ENCODE measurements around the gene S1PR1. TPM values are rescaled to one million over a fixed set of nuclear protein-coding genes. Genes with fewer than 3 reads are reported as not detected.

S1PR1 gene
- total and polyA plus RNA-seq, 10 donors: 42.5 to 219 (median 122) TPM

DNA sequence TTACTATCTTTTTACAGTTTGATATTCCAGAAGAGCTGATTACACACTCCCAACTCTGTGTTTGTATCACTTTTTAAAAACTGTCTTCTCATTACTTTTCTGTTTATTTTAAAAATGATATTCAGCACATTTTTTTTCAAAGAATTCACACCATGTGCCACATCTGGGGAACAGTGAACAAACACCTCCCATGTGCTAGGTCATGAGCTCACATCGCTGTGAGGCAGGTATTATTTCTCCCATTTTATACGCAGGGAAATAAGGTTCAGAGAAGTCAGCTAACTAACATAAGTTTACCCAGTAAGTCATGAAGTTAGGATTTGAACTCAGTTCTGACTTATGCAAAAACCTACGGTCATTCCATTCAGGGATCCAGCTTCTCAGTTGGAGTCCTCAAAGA, 44.9 kb downstream of the S1PR1 start:
- 83 to 94% (median 89%) methylated on average over 3 of the region's 3 CpGs for WGBS, 5 donors
- peaks cover 0 to 4% (median 0%) of the 10 kb centered on the region in 8 donors for H3K9me3 ChIP-seq
- peak overlapping the region in 2 of 8 donors; percentile 28 to 52 for H3K27ac ChIP-seq
- no peak for DNase-seq
- H3K4me3 ChIP-seq: no peak overlapping the region
- H3K4me1 ChIP-seq: peaks cover 4 to 68% (median 12%) of the 10 kb centered on the region in 6 donors
- H3K27me3 ChIP-seq (replicated peaks in 1 of 7): no peaks in the 10 kb centered on the region
- TF ChIP-seq POLR2AphosphoS5 (IDR thresholded peaks at IDR 0.05): no peak
- TF ChIP-seq CTCF (IDR thresholded peaks at IDR 0.05 in 8 of 11, conservative IDR thresholded peaks at IDR 0.05 in 3 of 11): no peak
- no peak for TF ChIP-seq POLR2A (IDR thresholded peaks at IDR 0.05)
- intact Hi-C loops (cut with DNase I; ENCODE audit: low total_unique reads): loop anchor here (5.0 kb wide), 1 partner anchor 354 kb away; no protein-coding TSS in a partner anchor
- H3K36me3 ChIP-seq: no peaks in the 10 kb centered on the region

- Histone ChIP-seq H3K36me3 (no peaks in the 10 kb centered on the region), H3K4me1 (peaks cover 4 to 61% (median 11%) of the 10 kb centered on the region in 6 donors)
- intact Hi-C loops (cut with DNase I; ENCODE audit: low total_unique reads): loop anchor here (5.0 kb wide), 1 partner anchor 355 kb away; no protein-coding TSS in a partner anchor
These were observed 45.7 kb downstream of the S1PR1 start for GRCh38 chr1:101282314-101283038.

DNA sequence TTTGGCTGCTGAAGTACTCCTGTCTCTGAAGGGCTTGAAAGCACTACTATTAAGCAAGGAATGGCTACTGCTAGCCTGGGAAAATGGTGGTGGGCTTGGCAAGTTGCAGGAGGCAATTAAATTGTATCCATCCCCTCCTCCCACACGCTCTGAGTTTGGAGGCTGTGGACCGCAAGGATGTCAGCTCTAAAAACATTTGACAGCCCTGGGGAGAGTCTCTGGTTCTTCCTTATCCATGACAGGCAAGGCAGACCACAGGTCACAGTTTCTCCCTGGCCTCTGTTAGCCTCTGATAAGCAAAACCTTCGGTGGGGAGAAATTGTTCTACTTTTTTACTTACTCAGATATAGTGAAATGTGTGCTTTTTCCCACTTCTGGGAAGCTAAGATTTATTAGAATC, 46.6 kb downstream of the S1PR1 start:
- no peaks in the 10 kb centered on the region for H3K36me3 ChIP-seq
- no peaks in the 10 kb centered on the region for H3K27me3 ChIP-seq (replicated peaks in 1 of 7)
- 46 to 59% (median 49%) methylated on average over 3 of the region's 3 CpGs for WGBS, 5 donors
- TF ChIP-seq POLR2AphosphoS5 (IDR thresholded peaks at IDR 0.05): no peak
- no peak for TF ChIP-seq POLR2A (IDR thresholded peaks at IDR 0.05)
- TF ChIP-seq CTCF (IDR thresholded peaks at IDR 0.05 in 8 of 11, conservative IDR thresholded peaks at IDR 0.05 in 3 of 11): no peak
- no peak overlapping the region for H3K4me3 ChIP-seq
- peaks cover 0 to 4% (median 0%) of the 10 kb centered on the region in 8 donors for H3K9me3 ChIP-seq
- intact Hi-C loops (cut with DNase I; ENCODE audit: low total_unique reads): loop anchor here (5.0 kb wide), 1 partner anchor 356 kb away; no protein-coding TSS in a partner anchor
- no peak for DNase-seq
- peaks cover 7 to 60% (median 16%) of the 10 kb centered on the region in 6 donors for H3K4me1 ChIP-seq
- H3K27ac ChIP-seq: peak overlapping the region in 7 of 8 donors; percentile 6 to 79 (median 44)

More at GRCh38 chr1:101282314-101283038, 45.7 kb downstream of the S1PR1 start:
- no peak overlapping the region for H3K4me3 ChIP-seq
- TF ChIP-seq POLR2A (IDR thresholded peaks at IDR 0.05): no peak
- no peak for TF ChIP-seq CTCF (IDR thresholded peaks at IDR 0.05 in 8 of 11, conservative IDR thresholded peaks at IDR 0.05 in 3 of 11)
- TF ChIP-seq POLR2AphosphoS5 (IDR thresholded peaks at IDR 0.05): no peak
- H3K27me3 ChIP-seq (replicated peaks in 1 of 7): no peaks in the 10 kb centered on the region
- WGBS, 5 donors: 73 to 82% (median 80%) methylated on average over 10 of the region's 10 CpGs
- peaks cover 0 to 4% (median 0%) of the 10 kb centered on the region in 8 donors for H3K9me3 ChIP-seq
- peak overlapping the region in 2 of 8 donors; percentile 59 to 79 for H3K27ac ChIP-seq
- DNase-seq: no peak

DNA sequence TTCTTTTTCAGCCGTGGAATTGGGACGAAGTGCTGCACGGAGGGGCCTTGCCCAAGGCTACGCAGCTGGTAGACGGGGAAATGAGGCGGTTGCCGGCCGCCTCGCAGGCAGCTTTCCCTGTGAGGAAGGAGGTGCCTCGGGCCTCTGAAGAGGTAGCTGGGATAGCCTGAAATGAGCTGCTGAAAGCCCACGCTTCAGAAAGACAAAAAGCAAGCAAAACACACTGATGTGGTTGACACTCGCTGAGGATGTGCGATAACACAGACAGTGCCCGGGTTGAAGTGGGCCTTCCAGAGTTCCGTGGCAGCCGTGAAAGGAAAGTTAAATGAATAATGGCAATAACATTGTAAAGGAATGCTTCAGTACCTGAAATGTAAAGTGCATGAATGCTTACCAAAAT, 47.2 kb downstream of the S1PR1 start:
- Histone ChIP-seq H3K36me3 (no peaks in the 10 kb centered on the region), H3K4me3 (no peak overlapping the region), H3K27me3 (replicated peaks in 1 of 7) (no peaks in the 10 kb centered on the region), H3K27ac (peak overlapping the region in 6 of 8 donors; percentile 11 to 79 (median 49)), H3K4me1 (peaks cover 9 to 62% (median 17%) of the 10 kb centered on the region in 6 donors), H3K9me3 (peaks cover 0 to 4% (median 0%) of the 10 kb centered on the region in 8 donors)
- intact Hi-C loops (cut with DNase I; ENCODE audit: low total_unique reads): loop anchor here (5.0 kb wide), 1 partner anchor 357 kb away; no protein-coding TSS in a partner anchor
- 71 to 82% (median 73%) methylated on average over 16 of the region's 16 CpGs for WGBS, 5 donors
- no peak for DNase-seq
- no peak for TF ChIP-seq POLR2A (IDR thresholded peaks at IDR 0.05)
- no peak for TF ChIP-seq POLR2AphosphoS5 (IDR thresholded peaks at IDR 0.05)
- TF ChIP-seq CTCF (IDR thresholded peaks at IDR 0.05 in 8 of 11, conservative IDR thresholded peaks at IDR 0.05 in 3 of 11): no peak
